SK-N-SH treated with all-trans-retinoic acid at 6 μM for 48 hours (cell line): ENCODE measurements around the gene BCL6B.

Source experiments
- ARNTL ChIP-seq: fragments of 450-650 bp; formaldehyde crosslinking; IDR thresholded peaks from 2 replicates; pipeline ENCODE4 v1.5.0; 2020; ENCODE audit warnings: low read depth, mild to moderate bottlenecking, moderate library complexity, borderline replicate concordance
- RARB ChIP-seq: fragments of 250-450 bp; sonication (Bioruptor Pico); IDR thresholded peaks from 2 replicates; pipeline ENCODE4 v1.8.0; 2021; ENCODE audit warnings: mild to moderate bottlenecking, moderate library complexity
- ZC3H10 ChIP-seq: fragments of 250-450 bp; sonication (Bioruptor Pico); IDR thresholded peaks from 2 replicates; pipeline ENCODE4 v1.5.1; 2021; ENCODE audit warnings: mild to moderate bottlenecking, moderate library complexity
- ZFP3 ChIP-seq: fragments of 250-450 bp; sonication (Bioruptor Pico); IDR thresholded peaks from 2 replicates; pipeline ENCODE4 v1.5.0; 2020; ENCODE audit warnings: mild to moderate bottlenecking, moderate library complexity
- ZNF565 ChIP-seq: fragments of 450-650 bp; formaldehyde crosslinking; conservative IDR thresholded peaks from 2 replicates; pipeline ENCODE4 v1.5.0; 2020; ENCODE audit warnings: low read depth, mild to moderate bottlenecking, moderate library complexity
- ZNF70 ChIP-seq: fragments of 450-650 bp; formaldehyde crosslinking; IDR thresholded peaks from 2 replicates; pipeline ENCODE4 v1.5.0; 2020; ENCODE audit warnings: mild to moderate bottlenecking, moderate library complexity

DNA sequence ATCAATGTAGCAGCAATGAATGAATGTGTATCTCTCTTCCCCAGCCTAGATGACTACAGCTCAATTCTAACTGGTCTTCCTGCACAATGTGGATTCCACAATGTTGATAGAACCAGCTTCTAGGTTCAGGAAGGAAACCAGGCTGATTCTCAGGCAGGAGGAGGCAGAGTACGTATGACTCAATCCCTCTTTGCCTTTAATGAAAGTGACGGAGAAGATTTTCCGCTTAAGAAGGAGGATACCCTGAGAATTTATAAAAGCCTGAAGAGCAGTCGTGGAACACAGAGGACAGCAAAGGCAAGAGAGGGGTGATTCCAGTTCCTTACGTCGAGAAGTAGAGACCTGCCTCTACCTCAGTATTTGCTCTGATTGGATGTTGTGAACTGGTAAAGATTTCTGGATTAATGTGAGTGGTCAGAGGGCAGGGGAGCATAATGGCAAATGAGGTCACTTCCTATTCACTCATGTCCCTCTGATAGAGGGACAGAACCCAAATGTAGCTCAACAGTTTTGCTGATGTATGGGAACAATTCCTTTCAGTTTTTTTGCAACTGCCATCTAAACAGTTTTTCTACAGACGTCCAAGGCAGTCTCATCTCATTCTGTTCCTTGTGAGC, 36.1 kb downstream of the BCL6B start:
- TF ChIP-seq ZC3H10 (CRISPR knock-in tag) = no peak
- no peak for TF ChIP-seq ZNF70 (CRISPR knock-in tag)
- TF ChIP-seq ZFP3 (CRISPR knock-in tag) = no peak
- no peak for TF ChIP-seq RARB
- no peak for TF ChIP-seq ZNF565
- no peak for TF ChIP-seq ARNTL
